ENCODE data around the gene CAB39. TPM values are rescaled to one million over a fixed set of nuclear protein-coding genes. Genes with fewer than 3 reads are reported as not detected.

Gene CAB39
- total and polyA plus RNA-seq, 2 of the 8 experiments (the other 6 are each of a cell fraction or from before 2014, with no cell fraction given): 16.4 to 50.5 TPM

DNA sequence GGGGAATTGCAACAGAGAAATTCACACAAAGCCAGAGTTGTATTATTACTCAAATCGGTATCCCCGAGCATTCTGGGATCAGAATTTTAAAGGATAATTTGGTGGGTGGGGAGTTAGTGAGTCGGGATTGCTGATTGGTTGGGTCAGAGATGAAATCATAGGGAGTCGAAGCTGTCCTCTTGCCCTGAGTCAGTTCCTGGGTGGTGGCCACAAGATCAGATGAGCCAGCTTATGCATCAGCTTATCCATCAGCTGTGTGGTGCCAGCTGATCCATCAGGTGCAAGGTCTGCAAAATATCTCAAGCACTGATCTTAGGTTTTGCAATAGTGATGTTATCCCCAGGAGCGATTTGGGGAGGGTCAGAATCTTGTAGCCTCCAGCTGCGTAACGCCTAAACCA is 117.8 kb downstream of the CAB39 start (continued):
- TF ChIP-seq, protein P1, sequence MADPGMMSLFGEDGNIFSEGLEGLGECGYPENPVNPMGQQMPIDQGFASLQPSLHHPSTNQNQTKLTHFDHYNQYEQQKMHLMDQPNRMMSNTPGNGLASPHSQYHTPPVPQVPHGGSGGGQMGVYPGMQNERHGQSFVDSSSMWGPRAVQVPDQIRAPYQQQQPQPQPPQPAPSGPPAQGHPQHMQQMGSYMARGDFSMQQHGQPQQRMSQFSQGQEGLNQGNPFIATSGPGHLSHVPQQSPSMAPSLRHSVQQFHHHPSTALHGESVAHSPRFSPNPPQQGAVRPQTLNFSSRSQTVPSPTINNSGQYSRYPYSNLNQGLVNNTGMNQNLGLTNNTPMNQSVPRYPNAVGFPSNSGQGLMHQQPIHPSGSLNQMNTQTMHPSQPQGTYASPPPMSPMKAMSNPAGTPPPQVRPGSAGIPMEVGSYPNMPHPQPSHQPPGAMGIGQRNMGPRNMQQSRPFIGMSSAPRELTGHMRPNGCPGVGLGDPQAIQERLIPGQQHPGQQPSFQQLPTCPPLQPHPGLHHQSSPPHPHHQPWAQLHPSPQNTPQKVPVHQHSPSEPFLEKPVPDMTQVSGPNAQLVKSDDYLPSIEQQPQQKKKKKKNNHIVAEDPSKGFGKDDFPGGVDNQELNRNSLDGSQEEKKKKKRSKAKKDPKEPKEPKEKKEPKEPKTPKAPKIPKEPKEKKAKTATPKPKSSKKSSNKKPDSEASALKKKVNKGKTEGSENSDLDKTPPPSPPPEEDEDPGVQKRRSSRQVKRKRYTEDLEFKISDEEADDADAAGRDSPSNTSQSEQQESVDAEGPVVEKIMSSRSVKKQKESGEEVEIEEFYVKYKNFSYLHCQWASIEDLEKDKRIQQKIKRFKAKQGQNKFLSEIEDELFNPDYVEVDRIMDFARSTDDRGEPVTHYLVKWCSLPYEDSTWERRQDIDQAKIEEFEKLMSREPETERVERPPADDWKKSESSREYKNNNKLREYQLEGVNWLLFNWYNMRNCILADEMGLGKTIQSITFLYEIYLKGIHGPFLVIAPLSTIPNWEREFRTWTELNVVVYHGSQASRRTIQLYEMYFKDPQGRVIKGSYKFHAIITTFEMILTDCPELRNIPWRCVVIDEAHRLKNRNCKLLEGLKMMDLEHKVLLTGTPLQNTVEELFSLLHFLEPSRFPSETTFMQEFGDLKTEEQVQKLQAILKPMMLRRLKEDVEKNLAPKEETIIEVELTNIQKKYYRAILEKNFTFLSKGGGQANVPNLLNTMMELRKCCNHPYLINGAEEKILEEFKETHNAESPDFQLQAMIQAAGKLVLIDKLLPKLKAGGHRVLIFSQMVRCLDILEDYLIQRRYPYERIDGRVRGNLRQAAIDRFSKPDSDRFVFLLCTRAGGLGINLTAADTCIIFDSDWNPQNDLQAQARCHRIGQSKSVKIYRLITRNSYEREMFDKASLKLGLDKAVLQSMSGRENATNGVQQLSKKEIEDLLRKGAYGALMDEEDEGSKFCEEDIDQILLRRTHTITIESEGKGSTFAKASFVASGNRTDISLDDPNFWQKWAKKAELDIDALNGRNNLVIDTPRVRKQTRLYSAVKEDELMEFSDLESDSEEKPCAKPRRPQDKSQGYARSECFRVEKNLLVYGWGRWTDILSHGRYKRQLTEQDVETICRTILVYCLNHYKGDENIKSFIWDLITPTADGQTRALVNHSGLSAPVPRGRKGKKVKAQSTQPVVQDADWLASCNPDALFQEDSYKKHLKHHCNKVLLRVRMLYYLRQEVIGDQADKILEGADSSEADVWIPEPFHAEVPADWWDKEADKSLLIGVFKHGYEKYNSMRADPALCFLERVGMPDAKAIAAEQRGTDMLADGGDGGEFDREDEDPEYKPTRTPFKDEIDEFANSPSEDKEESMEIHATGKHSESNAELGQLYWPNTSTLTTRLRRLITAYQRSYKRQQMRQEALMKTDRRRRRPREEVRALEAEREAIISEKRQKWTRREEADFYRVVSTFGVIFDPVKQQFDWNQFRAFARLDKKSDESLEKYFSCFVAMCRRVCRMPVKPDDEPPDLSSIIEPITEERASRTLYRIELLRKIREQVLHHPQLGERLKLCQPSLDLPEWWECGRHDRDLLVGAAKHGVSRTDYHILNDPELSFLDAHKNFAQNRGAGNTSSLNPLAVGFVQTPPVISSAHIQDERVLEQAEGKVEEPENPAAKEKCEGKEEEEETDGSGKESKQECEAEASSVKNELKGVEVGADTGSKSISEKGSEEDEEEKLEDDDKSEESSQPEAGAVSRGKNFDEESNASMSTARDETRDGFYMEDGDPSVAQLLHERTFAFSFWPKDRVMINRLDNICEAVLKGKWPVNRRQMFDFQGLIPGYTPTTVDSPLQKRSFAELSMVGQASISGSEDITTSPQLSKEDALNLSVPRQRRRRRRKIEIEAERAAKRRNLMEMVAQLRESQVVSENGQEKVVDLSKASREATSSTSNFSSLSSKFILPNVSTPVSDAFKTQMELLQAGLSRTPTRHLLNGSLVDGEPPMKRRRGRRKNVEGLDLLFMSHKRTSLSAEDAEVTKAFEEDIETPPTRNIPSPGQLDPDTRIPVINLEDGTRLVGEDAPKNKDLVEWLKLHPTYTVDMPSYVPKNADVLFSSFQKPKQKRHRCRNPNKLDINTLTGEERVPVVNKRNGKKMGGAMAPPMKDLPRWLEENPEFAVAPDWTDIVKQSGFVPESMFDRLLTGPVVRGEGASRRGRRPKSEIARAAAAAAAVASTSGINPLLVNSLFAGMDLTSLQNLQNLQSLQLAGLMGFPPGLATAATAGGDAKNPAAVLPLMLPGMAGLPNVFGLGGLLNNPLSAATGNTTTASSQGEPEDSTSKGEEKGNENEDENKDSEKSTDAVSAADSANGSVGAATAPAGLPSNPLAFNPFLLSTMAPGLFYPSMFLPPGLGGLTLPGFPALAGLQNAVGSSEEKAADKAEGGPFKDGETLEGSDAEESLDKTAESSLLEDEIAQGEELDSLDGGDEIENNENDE (IDR thresholded peaks at IDR 0.05; ENCODE audit: insufficient replicate concordance, low read length): no peak
- no peak for TF ChIP-seq HDAC2 (IDR thresholded peaks at IDR 0.05; ENCODE audit: borderline replicate concordance in 1 of 2, low read depth in 2 of 2, low read length in 2 of 2)
- TF ChIP-seq RXRA (IDR thresholded peaks at IDR 0.05; ENCODE audit: insufficient read depth, low read depth, low read length): no peak
- TF ChIP-seq RBBP5 (IDR thresholded peaks at IDR 0.05; ENCODE audit: borderline replicate concordance, low read depth, low read length): no peak

Measured in H1 (cell line).